HG02884 (cell line): Measurements from ENCODE around the gene TCEAL8.
"Not testable (repeated sequence)": the region's sequence is repeated elsewhere in the genome, so short reads cannot be mapped to it uniquely, and the experiment has no call there.

Experiments
- ATAC-seq: cut with Tn5 transposase; IDR thresholded peaks from one replicate; pipeline ENCODE4 v1.9.1; 2021; ENCODE audit warnings: mild to moderate bottlenecking, moderate library complexity; ENCODE audit not compliant: unreplicated experiment

The TCEAL8 gene, protein sequence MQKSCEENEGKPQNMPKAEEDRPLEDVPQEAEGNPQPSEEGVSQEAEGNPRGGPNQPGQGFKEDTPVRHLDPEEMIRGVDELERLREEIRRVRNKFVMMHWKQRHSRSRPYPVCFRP

DNA sequence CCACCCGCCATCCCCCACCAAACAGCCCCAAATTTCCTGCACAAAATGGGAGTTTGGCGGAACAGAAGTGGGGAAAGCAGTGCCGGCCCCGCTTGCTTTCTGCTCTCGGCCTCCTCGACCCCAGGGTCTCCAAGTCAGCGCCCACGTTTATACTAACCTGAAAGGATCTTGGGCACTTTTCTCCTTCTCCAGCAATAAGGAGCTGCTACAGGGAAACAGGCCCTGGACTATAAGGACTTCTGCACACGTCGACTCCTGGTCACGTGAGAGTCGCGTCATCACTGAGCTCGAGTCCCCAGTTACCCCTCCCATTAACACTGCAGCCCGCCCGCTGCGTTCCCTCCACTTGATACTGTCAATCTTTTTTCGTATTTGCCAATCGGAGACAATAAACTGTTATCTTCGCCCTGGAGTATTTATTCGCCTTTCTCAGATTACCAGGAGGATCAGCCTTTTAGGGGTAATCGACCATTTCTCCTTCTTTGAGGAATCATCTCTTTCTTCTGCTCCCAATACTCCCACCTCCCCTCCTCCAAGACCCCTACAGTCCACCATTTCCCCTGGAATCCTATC, at the start of gene TCEAL8:
Gene TCEAL8, minus strand, starts transcription at position 235 of the 573 bp plus-strand sequence. CDS start 1,176 bp downstream, outside the sequence.
- peak; percentile 98 for ATAC-seq

DNA sequence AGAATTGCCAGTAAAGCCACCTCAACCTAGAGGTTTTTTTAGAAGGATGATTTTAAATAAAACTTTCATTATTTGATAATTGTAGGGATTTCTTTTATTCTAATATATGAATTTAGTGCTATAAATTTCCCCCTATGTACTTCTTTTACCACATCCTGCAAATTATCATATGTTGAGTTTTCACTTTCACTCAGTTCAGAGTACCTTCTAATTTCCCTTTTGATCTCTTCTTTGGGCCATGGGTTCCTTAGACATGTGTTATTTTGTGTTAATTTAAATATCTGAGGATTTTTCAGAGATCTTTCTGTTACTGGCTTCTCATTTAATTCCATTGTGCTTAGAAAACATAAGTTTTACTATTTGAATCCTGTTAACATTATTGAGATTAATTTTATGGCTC, 49.8 kb upstream of the TCEAL8 start:
- no peak for ATAC-seq

DNA sequence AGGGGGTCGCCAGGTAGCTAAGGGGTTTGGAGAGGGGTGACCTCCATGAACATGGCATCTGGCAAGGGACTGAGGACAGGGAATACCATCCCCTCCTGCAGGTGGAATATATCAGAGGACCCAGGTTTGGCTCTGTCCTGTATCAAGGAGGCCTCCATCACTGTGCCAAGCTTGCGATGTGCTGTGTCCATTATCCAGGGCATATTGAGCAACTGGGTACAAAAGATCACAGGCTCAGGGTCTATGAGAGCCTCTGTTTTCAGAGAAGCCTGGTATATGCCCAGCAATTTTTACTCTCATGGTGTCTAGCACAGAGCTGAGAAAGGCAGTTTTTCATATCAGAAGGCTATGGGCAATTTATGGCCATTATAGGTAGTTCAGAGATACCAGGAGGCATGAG, 38.2 kb upstream of the TCEAL8 start:
- ATAC-seq: no peak

DNA sequence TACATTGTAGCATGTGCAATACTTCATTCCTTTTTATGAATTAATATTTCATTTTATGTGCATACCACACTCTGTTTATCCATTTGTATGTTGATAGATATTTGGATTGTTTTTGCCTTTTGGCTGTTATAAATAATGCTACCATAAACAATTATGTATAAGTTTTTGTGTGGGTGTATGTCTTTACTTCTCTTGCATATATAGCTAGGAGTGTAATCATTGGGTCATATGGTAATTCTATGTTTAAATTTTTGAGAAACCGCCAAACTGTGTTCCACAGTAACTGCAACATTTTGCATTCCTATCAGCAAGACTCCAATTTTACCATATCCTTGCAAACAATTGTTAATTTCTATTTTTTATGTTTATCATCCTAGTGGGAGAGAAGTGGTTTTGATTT, 24.7 kb upstream of the TCEAL8 start:
- no peak for ATAC-seq

DNA sequence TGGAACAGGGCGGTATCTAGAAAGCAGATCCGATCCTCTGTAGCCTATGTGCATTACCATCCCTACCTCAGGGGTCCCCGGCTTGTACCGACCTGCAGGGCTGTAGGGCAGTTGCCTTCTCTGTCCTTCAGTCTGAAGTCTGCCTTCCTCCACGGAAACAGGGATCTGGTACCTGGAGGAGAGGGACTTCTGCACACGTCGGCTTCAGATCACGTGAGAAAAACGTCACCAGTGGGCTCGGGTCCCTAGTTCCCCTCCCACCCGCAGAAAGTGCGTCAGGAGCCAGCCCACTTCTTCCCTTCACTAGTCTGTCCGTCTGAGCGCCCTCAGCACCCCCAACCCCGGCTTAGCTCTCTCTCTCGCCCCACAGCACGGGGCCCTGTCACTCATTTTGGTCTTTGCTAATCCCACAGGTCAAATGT, 21.6 kb upstream of the TCEAL8 start, which contains the start of gene TCEAL5:
Gene TCEAL5, minus strand, starts transcription at position 170 of the 422 bp plus-strand sequence. CDS start 2,187 bp downstream, outside the sequence.
- no peak for ATAC-seq

DNA sequence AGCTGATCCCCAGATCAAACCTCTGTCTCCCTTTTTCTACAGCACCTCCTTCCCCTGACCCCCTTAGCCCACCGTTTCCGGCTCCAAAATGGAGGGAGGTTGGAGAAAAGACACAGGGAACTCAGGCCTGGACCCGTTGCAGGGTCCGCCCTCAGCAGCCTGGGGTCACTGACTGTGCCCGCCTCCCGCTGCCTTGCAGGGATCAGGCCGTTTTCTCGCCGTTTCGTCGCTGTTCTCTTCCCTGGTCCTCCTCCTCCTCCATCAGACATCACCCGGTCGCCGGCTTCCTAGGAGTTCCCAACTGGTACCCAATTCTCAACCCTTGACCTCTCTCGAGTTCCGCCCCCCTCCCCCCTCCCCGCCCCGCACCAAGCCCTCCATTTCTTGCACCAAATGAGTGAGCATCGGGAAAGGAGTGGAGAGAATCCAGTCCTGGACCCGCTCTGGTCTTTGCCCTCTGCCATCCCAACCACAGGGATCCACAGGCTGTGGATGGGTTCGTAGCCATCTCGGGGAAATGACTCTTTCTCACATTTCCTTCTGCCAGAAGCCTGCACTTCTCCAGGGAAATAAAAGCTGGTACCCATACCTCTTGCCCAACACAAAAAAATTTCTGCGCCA, 21.1 kb upstream of the TCEAL8 start:
- no peak for ATAC-seq

DNA sequence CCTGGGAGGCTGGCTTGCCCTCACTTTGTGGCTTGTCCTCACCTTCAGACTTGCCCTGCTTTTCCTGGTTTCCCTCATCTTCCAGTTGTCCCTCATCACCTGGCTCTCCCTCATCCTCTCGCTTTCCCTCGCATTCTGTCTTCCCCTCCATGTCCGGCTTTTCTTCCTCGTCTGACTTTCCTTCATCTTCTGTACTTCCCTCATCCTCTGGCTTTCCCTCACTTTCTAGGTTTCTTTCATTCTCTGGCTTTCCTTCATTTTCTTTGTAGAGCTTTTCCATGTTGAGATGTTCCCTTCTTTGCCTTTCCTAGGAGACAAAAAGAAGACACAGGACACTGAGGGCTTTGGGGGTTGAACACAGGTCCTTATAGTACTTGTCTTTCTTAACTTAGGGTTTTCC, 19.3 kb upstream of the TCEAL8 start:
- ATAC-seq: no peak

DNA sequence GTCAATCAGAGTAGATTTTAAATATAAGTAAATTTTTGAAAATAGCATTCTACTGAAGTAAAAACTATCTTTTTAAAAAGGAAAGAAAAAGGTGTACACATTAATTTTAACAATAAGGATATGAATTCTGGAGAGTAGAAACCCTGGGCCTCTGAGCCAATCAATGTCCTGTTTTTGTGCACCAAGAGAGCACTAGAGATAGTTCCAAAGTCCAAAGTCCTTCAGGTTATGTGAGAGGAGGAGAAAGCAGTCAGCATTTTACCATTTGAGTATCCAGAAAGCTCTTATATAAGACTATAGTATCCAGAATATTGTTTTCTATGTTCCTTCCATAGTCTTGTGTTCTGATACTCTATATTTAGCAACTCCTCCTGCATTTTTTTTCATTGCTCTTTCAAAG, 3.3 kb upstream of the TCEAL8 start:
- ATAC-seq: no peak

DNA sequence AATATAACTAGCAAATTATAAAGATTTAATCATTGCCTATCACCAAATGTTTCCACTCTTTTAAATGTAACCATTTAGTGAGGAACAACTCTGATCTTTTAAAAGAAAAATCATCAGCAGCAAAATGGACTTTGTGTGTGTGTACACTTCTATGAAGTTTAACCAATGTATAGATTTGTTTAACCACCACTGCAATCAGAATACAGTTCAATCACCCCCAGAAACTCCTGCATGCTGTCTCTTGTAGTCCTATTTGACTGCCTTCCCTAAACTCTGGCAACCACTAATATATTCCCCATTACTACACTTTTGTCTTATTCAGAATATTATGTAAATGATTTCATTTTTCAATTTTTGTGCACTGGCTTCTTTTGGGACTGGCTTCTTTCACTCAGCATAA, 1.7 kb upstream of the TCEAL8 start:
- no peak for ATAC-seq

DNA sequence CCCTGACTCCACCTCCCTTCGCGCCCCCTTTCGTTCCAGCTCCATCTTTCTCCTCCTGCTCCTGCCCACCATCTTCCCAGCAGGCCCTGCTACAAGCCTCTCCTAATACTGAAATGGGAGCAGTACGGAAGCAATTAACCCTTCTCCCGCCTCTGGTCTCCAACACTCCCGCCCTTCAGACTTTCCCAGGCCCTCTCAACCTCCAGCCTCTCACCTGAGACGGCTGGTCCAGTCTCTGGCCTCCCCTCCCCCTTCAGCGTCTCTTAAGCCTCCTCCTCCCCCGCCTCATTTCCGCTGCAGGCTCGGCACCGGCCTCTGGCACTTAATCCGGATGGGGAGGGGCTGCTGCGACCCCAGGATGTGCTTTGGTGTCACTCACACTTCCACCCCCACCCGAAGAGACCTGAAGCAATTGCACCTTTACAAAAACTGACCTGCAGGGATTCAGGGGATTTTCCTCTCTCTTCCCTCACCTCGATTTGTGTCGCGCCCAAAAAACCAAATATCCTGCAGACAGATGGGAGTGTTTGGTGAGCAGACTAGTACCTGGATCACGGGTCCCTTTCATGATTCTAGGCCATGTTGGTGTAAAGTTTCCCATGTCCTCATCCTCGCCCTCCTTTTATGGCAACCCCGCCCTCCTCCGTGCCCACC, 657 bp downstream of the TCEAL8 start:
- ATAC-seq: peak; percentile 52

DNA sequence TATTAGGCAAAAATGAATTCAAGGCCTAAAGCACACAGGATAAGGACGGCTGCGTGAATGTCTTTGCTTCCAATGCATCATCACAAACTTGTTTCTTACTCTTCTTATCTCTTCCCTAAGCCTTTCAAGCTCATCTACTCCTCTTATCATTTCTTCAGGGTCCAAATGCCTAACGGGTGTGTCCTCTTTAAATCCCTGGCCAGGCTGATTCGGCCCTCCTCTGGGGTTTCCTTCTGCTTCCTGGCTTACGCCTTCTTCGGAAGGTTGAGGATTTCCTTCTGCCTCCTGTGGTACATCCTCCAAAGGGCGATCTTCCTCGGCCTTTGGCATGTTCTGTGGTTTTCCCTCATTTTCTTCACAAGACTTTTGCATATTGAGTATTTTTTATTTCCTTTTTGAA, 1.3 kb downstream of the TCEAL8 start:
- ATAC-seq: no peak

DNA sequence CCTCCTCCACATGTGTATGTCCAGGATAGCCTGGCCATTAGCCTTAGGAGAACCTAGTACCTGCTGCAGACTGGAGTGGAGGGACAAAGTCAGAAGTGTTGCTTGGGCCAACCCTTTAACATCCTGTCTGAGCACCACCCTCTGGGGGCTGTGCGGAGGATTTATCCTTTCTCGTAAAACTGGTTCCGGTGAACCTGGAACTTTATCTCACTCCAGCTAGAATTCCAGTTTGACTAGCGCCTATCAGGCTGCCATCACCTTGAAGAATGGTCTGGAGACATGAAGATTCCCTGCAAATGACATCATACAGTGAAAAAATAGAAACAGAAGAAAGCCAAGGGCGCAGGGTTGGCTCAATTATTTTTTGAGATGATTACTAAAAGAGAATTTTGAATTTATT, 4.0 kb downstream of the TCEAL8 start:
- ATAC-seq: no peak

DNA sequence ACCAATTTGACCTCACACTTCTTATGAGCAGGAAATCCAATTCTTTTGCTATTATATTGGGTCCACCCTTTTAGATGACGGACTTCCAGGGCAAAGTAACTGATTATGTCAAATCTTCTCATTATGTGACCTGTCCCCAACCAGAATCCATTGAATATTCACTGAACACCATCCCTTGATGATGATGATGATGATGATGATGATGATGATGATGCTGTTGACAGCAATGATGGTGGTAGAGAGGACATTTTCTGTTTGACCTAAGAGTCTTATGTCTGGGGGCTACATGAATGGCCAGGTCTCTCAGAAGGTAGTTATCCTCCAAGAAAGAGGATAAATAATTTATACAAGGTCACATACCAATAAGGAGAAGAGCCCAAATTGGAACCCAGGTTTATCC, 5.2 kb downstream of the TCEAL8 start:
- ATAC-seq: no peak

DNA sequence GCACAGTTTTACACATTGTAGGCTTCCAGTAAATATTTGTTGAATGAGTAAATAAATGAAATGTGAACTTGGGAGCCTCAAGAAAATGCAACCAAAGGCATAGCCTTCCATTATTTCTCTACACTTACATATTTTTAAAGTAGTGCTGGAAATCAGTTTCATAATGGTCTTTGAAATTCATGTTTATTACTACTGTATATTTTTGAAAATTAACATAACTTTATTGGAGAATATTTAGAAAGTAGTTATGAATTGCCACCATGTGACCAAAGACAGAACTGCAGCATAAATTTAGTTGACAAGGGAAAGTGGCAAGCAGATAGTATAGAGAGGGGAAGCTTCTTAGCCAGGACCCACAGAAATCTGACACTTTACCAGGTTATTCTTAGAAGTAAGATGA, 6.4 kb downstream of the TCEAL8 start:
- no peak for ATAC-seq

DNA sequence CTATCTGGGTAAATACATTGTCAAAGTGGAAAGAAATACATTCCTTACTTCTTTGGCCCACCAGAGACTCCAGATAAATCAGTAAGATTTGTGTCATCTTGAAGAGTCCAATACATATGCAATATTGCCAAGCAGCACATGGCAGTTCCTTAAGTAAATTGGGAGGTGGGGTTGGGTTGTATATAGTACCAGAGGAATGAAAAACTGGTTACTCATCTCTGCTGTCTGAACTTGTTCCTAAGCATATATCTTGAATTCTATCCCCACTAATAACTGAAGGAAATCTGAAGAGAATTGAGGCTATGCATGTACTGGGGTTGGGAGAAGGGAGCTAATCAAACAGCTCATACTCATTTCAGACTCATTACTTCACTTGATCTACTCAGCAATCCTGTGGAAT, 14.8 kb downstream of the TCEAL8 start:
- no peak for ATAC-seq

DNA sequence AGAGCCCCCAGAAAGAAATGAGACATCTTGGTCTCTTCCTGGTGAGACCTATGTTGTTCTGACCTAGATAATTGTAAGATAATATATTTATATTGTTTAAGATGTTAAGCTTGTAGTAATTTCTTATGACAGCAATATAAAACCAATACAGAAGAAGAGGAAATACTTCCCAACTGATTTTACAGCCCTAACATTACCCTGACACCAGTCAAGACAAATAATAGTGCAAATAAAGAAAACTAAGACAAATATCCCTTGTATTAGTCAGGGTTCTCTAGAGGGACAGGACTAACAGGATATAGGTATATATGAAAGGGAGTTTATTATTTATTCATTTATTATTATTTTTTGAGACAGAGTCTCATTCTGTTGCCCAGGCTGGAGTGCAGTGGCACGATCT, 18.7 kb downstream of the TCEAL8 start:
- ATAC-seq: no peak

DNA sequence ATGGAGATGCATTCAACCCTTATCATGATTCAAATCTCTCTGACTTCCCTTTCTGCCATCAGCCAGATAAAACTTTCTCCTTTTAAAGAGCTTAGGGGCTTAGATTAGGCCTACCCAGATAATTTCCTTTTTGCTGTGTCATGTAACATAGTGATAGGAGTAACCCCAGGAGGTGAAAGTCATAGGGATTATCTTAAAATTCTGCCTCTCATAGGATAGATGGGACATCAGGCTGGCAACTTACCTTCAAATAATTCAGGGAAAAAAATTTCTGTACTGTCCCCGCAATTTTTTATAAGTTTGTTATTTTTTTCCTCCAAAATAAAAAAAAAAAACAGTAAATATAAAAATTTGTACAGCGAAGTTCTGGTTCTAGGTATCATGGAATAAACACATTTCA, 19.3 kb downstream of the TCEAL8 start:
- not testable (repeated sequence) for ATAC-seq

DNA sequence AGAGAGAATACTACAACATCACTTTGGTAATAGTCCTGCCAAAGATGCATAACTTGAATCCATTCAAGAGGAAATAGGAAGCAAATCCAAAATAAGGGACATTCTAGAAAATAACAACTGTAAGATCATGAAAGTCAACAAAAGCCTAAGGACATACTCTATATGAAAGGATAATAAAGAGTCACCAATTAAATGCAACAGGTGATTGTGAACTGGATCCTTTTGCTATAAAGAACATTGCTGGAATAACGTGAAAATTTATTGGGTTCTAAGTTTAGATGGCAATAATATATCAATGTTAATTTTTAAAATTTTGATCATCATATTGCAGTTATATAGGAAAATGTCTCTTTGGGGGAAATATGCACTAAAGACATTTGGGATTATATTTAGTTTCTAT, 20.1 kb downstream of the TCEAL8 start:
- no peak for ATAC-seq

DNA sequence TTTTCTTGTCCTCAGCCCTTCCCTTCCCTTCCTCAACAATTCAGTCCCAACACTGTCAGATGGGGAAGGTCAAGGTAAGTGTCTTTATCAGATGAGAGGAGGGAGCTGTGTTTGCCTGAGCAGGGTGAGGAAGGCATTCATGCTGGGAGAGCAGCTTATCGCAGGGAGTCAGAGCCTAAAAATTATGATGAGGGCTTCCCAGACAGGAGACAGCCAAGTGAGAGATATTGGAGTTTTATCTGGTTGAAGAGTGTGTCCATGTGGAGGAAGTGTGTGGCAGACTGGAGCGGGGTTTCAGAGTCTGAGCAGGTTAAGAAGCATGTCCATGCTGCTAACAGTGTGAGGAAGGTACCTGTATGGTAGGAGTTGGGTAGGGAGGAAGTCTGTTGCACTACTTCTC, 21.7 kb downstream of the TCEAL8 start:
- no peak for ATAC-seq

DNA sequence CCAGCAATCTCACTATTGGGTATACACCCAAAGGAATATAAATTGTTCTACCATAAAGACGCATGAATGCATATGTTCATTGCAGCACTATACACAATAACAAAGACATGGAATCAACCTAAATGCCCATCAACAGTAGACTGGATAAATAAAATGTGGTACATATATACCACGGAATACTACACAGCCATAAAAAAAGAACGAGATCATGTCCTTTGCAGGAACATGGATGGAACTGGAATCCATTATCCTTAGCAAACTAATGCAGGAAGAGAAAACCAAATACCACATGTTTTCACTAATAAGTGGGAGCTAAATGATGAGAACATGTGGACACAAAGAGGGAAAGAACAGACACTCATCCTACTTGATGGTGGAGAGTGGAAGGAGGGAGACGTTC, 29.0 kb downstream of the TCEAL8 start:
- ATAC-seq: not testable (repeated sequence)

DNA sequence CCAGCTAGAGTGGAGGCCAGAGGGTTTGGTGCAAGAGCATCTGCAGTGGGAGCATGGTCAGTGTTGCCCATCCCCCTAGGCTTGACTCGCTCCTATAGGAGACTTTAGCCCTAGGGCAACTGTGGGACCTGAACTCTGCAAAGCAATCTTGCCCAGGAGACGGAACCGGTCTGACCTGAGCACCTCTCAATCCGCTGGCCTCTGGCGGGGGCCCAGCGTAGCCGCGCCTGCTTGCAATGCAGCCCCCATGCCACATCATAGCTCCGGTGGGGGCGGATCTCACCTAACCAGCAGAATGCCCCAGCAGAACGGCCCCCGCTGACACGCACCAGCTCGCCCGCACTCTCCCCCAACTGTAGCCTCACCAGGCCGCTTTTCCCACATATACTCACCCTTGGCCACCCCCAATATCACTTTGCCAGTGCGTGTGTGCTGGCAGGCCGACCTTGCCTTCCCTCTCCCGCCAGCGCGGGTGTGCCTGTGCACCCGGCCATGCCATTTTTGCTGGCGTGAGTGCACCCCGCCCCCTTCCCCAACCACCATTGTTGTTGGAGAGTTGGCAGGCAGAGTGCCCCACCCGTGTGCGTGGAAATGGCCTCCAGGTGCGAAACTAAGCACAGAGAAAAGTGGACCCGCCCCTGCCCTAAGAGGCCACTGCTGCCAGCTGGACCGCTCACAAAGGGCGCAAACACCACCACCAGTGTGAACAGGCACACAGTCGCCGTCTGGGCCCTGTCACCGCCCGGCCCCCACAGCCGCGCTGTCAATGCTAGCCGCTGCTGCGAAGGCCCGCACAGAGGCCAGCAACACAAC, 34.2 kb downstream of the TCEAL8 start:
- ATAC-seq: no peak
